Endothelial cell (in vitro differentiated cells): ENCODE results near the gene RABGAP1. TPM values are rescaled to one million over a fixed set of nuclear protein-coding genes. Genes with fewer than 3 reads are reported as not detected.

Source experiments
- DNase-seq: peaks from one replicate; pipeline ENCODE4 v3.0.0; 2021; ENCODE audit warnings: low spot score
- H3K27ac Mint-ChIP-seq: one replicate; pipeline ENCODE4 v1.8.0; 2021; ENCODE audit warnings: mixed read lengths, inconsistent platforms; ENCODE audit not compliant: unreplicated experiment
- H3K27me3 Mint-ChIP-seq: one replicate; pipeline ENCODE4 v1.8.0; 2021; ENCODE audit warnings: mild to moderate bottlenecking, moderate library complexity, mixed read lengths, inconsistent platforms; ENCODE audit not compliant: unreplicated experiment
- H3K36me3 Mint-ChIP-seq: one replicate; pipeline ENCODE4 v1.8.0; 2021; ENCODE audit warnings: mild to moderate bottlenecking, low read depth, mixed read lengths, inconsistent platforms; ENCODE audit not compliant: unreplicated experiment
- H3K4me1 Mint-ChIP-seq: one replicate; pipeline ENCODE4 v1.8.0; 2021; ENCODE audit warnings: mild to moderate bottlenecking, mixed read lengths, inconsistent platforms; ENCODE audit not compliant: unreplicated experiment
- H3K4me3 Mint-ChIP-seq: one replicate; pipeline ENCODE4 v1.8.0; 2021; ENCODE audit warnings: mild to moderate bottlenecking, mixed read lengths, inconsistent platforms; ENCODE audit not compliant: unreplicated experiment
- H3K9me3 Mint-ChIP-seq: one replicate; pipeline ENCODE4 v1.8.0; 2021; ENCODE audit warnings: mixed read lengths, inconsistent platforms; ENCODE audit not compliant: unreplicated experiment
- CTCF ChIP-seq: fragments of 200-600 bp; sonication (generic); IDR thresholded peaks from one replicate; pipeline ENCODE4 v1.5.0; 2021; ENCODE audit warnings: antibody characterized with exemption; ENCODE audit not compliant: unreplicated experiment
- total RNA-seq: library from RNA; stranded (reverse); fragmentation: NEBNext Ultra II Directional; extraction: Animal tissue kit (Norgen Biotek cat#: 25700); gene quantifications from one replicate; pipeline ENCODE4 v1.2.1, GENCODE V29; 2021; ENCODE audit not compliant: unreplicated experiment

The RABGAP1 gene
- total RNA-seq, 1 donor from 2014 or later = 58.2 TPM

- H3K27ac Mint-ChIP-seq = no peak overlapping the region
- no peak overlapping the region for H3K4me3 Mint-ChIP-seq
- no peak for DNase-seq
- H3K36me3 Mint-ChIP-seq = peaks cover 31% of the 10 kb centered on the region
- peaks cover 11% of the 10 kb centered on the region for H3K4me1 Mint-ChIP-seq
- no peaks in the 10 kb centered on the region for H3K27me3 Mint-ChIP-seq
- no peaks in the 10 kb centered on the region for H3K9me3 Mint-ChIP-seq
- no peak for TF ChIP-seq CTCF
Observed at GRCh38 chr9:123070198-123070597, 129.4 kb downstream of the RABGAP1 start.

GRCh38 chr9:123072407-123072995 lies 131.7 kb downstream of the RABGAP1 start:
- Mint-ChIP-seq H3K27ac (no peak overlapping the region), H3K27me3 (no peaks in the 10 kb centered on the region), H3K4me1 (peaks cover 15% of the 10 kb centered on the region), H3K9me3 (no peaks in the 10 kb centered on the region), H3K4me3 (no peak overlapping the region), H3K36me3 (peaks cover 15% of the 10 kb centered on the region)
- TF ChIP-seq CTCF = no peak
- no peak for DNase-seq

GRCh38 chr9:123073441-123073840 lies 132.6 kb downstream of the RABGAP1 start:
- H3K4me1 Mint-ChIP-seq = peaks cover 17% of the 10 kb centered on the region
- H3K27ac Mint-ChIP-seq = peak overlapping the region; percentile 31
- no peak for TF ChIP-seq CTCF
- H3K36me3 Mint-ChIP-seq = peaks cover 14% of the 10 kb centered on the region
- H3K4me3 Mint-ChIP-seq = no peak overlapping the region
- no peaks in the 10 kb centered on the region for H3K9me3 Mint-ChIP-seq
- H3K27me3 Mint-ChIP-seq = no peaks in the 10 kb centered on the region
- no peak for DNase-seq

GRCh38 chr9:123073991-123074422 lies 133.2 kb downstream of the RABGAP1 start:
- no peak overlapping the region for H3K27ac Mint-ChIP-seq
- no peak for TF ChIP-seq CTCF
- no peaks in the 10 kb centered on the region for H3K27me3 Mint-ChIP-seq
- H3K4me1 Mint-ChIP-seq = peaks cover 22% of the 10 kb centered on the region
- no peaks in the 10 kb centered on the region for H3K9me3 Mint-ChIP-seq
- no peak overlapping the region for H3K4me3 Mint-ChIP-seq
- no peak for DNase-seq
- H3K36me3 Mint-ChIP-seq = peaks cover 16% of the 10 kb centered on the region

- Mint-ChIP-seq H3K4me3 (no peak overlapping the region), H3K27ac (no peak overlapping the region), H3K27me3 (peaks cover 4% of the 10 kb centered on the region), H3K36me3 (peaks cover 18% of the 10 kb centered on the region), H3K9me3 (no peaks in the 10 kb centered on the region), H3K4me1 (peaks cover 23% of the 10 kb centered on the region)
- DNase-seq = no peak
- TF ChIP-seq CTCF = no peak
Observed at GRCh38 chr9:123074628-123075027, 133.8 kb downstream of the RABGAP1 start.
